Superior temporal gyrus (tissue), 1 donor: ENCODE data around the gene VAMP4.
"Not testable (repeated sequence)": the region's sequence is repeated elsewhere in the genome, so short reads cannot be mapped to it uniquely, and the experiment has no call there.

Experiments used
- DNase-seq: peaks from one replicate; pipeline ENCODE4 v3.0.0-alpha.2; 2016; ENCODE audit errors: extremely low spot score

VAMP4 gene

GRCh38 chr1:171699531-171699930 lies 42.3 kb downstream of the VAMP4 start:
- DNase-seq: no peak

DNA sequence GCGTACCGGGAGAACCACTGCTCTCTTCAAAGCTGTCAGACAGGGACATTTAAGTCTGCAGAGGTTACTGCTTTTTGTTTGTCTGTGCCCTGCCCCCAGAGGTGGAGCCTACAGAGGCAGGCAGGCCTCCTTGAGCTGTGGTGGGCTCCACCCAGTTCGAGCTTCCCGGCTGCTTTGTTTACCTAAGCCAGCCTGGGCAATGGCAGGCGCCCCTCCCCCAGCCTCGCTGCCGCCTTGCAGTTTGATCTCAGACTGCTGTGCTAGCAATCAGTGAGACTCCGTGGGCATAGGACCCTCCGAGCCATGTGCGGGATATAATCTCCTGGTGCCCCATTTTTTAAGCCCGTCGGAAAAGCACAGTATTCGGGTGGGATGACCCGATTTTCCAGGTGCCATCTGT lies 46.1 kb downstream of the VAMP4 start:
- DNase-seq: not testable (repeated sequence)

- not testable (repeated sequence) for DNase-seq
Observed at GRCh38 chr1:171693541-171693940, 48.3 kb downstream of the VAMP4 start.

GRCh38 chr1:171683870-171684269 lies 58.0 kb downstream of the VAMP4 start:
- DNase-seq: no peak

DNA sequence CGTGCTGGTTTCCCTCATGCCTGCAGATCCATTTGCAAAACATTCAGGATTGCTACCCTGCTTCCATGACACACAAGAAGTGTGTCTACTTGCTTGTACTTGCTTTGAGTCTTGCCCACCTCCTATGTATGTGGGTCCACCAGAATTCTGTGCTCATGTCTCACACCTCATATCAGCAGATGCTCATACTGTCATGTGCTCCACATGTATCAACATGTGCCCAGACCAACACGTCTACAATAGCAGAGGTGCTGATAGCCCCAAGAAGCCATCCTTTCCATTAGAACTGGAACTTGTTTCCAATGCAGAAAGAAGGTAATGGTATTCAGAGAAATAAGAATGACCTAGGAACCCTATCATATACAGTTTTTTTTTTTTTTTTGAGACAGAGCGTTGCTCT lies 61.5 kb downstream of the VAMP4 start:
- DNase-seq: no peak

- no peak for DNase-seq
Observed at GRCh38 chr1:171676823-171677222, 65.0 kb downstream of the VAMP4 start.

DNA sequence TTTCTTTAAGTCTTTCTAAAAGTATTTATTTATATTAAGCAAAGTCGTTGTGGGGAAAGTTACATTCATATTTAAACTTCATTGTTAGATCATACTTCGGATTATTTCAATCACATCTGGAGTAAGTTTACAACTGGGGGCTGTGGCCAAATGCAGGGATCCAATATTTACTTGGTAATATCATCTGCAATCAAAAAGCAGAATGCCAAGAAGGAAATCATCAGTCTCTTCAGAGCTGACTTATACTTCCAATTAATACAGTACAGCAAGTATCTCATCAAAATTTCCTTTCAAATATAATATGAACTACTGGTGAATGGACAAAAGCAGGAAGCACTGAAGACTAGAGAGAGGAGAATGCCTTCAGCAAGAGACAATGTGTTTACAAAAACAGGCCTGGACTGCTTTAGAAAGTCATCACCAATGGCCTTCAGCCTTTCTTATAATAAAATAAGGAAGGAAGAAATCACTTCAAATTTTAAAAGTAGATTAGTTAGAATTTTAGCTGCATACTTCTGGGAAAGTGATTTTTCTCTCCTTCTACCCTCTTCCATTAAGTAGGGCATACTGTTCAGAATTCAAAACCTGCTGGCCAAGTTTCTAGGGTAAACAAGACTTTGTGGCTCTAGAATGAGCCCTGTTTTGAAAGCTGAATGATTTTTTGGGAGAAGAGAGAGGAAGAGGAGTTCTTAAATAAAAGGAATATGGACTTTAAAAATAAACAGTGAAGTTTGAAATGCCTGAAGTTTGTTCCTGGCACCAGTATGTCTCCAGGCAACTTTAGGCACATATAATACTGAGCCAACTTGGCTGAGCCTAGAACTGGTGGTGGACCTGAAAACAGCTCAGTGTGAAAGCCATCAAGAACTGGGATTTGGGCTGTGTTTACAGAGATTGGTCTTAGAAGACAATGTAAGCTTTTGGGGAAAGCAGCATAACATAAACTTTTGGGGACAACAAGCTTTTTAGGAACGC lies 67.1 kb downstream of the VAMP4 start:
- DNase-seq: no peak

- DNase-seq: no peak
Observed at GRCh38 chr1:171670739-171671138, 71.1 kb downstream of the VAMP4 start.

- DNase-seq: no peak
Observed at GRCh38 chr1:171668372-171668771, 73.5 kb downstream of the VAMP4 start.

GRCh38 chr1:171666114-171666769 lies 75.6 kb downstream of the VAMP4 start:
- DNase-seq: no peak

DNA sequence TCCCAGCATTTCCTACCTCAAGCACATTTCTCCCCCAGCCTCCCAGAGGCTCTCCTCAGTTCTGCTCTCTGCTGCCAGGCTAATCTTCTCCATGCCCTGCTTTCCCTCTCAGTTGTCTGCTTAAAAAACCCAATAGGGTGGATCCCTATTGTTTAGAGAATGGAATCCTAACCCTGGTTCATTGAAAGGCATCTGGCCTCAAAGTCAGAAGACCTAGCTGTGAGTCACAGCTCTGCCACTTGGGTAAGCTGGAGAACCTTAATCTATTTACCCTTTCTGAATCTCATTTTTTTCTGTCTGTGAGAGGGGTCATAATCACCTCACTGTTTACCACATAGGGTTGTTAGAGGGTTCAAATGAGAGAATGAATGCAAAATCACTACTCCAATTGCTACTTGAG lies 76.9 kb downstream of the VAMP4 start:
- DNase-seq: no peak

GRCh38 chr1:171663854-171664575 lies 77.8 kb downstream of the VAMP4 start:
- DNase-seq: no peak

GRCh38 chr1:171663036-171663853 lies 78.6 kb downstream of the VAMP4 start:
- DNase-seq: no peak

GRCh38 chr1:171661076-171661650 lies 80.7 kb downstream of the VAMP4 start:
- DNase-seq: no peak

GRCh38 chr1:171656206-171656605 lies 85.7 kb downstream of the VAMP4 start:
- DNase-seq: not testable (repeated sequence)

GRCh38 chr1:171655746-171656116 lies 86.1 kb downstream of the VAMP4 start:
- DNase-seq: no peak

DNA sequence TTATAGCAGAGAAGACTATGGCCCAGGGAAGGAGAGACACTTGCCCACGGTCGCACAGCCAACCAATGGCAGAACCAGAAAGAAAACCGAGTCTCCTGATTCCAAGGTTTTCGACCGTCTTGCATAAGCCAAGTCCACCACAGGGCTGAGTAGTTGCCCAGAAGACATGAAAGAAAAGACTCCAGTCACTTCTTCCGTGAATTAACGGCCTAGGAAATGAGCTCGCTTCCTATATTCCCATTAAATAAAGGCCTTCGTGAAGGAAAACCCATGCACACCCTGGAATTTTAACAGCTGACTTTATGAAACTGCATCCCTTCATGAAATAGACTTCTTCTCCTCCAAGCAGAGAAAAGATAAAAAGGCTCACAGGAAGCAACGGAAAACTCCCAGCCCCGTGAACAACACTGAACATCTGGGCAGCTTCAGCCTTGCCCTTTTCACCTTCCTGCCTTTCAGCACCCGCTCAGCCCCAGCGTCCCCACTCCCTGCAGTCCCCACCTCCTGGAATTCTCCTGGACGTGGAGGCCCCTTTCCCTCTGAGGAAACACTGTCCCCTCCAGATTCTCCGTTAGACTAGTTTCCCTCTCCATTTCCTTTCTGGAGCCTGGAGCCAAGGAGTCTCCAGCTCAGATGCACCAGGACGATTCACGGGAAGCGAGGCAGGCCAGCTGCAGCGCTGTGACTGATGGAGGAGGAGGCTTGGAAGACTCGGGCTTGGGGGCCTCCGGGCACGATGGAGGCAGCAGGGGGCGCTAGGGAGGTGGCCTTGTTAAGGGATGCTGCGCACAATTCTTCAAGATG lies 86.7 kb downstream of the VAMP4 start:
- no peak for DNase-seq

DNA sequence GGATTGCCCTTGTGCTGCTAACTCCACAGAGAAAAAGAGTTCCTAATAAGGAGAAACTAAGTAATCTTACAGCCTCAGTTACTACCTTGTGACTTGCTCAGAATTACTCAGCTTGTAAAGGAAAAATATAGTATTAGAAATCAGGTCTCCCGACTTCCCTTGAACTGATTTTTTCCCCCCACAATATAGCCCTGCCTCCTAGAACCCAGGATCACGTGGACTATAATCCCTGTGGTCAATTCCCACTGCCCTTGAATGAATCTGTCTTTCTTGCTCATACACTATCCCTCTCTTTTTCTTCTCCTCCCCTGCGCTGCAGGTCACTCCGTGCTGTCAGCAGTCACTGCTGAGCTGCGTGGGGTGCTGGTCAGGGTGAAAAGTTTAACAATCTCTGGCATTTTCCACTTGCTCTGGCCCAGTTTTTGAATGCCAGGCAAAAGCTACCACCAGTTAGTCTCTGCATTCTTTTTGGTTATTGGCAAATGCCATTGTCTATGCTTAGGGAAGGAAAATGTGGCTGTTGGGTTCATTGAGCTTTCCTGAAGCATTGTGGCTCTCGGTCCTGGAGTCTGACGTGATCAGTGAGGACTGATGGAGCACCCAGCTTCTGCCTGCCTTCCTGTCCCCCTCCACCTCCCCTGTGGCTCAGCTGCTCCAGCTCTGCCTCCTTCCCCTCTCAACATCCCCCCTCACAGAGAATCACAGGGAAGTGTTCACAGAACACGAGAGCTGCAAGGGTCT lies 87.5 kb downstream of the VAMP4 start:
- DNase-seq: no peak

GRCh38 chr1:171653796-171654195 lies 88.1 kb downstream of the VAMP4 start:
- no peak for DNase-seq
